RKO (cell line): ENCODE data around the gene TAF10.
A peak's percentile ranks its signal among the peaks of the same experiment; 100 is the strongest.

Experiments
- DNase-seq: peaks from one replicate; pipeline ENCODE4 v3.0.0-alpha.2; 2016; ENCODE audit warnings: low spot score

TAF10 gene

GRCh38 chr11:6623391-6624363, 11.7 kb upstream of the TAF10 start:
- no peak for DNase-seq

DNA sequence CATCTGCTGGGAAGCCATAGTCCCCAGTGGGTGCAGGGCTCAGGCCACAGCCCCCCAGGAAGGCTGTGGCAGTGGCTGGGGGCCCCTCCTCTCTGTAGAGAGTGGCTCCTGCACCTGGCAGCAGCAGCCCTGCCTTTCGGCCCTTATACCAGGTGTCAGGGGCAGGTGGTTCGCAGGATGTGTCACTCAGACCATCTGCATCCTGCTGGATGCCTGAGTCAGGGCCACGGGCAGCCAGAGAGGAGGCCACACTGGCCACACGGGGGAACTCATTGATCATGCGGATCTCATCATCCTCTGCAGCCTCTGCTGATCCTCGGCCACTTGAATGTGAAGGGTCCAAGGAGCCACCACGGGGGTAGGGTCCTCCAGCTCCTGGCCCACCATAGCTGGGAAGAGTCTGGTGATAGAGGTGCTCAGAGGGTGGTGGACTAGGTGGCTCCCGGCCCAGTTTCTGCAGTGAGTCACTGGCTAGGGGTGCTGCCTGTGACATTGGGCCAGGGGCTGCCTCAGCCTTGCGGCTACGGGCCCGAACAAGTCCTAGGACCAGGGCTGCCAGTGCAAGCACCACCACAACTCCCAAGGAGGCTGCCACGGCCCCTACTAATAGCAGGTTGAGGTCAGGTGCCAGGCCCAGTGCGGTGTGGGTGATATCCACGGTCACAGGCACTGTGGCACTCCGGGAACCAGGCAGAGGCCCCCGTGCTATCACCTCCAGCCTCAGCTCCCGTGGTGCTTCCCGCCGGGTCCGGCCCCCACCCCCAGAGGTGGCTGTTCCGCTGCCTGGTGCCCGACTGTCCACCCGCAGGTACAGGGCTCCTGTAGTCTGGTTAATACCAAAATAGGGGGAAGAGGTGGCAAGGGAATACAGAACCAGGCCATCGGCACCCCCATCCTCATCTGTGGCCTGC, 10.5 kb upstream of the TAF10 start:
- DNase-seq = peak; percentile 27

GRCh38 chr11:6621711-6622211, 9.7 kb upstream of the TAF10 start:
- DNase-seq = no peak

- DNase-seq = no peak
Measured at GRCh38 chr11:6620636-6621035, 8.6 kb upstream of the TAF10 start.

DNA sequence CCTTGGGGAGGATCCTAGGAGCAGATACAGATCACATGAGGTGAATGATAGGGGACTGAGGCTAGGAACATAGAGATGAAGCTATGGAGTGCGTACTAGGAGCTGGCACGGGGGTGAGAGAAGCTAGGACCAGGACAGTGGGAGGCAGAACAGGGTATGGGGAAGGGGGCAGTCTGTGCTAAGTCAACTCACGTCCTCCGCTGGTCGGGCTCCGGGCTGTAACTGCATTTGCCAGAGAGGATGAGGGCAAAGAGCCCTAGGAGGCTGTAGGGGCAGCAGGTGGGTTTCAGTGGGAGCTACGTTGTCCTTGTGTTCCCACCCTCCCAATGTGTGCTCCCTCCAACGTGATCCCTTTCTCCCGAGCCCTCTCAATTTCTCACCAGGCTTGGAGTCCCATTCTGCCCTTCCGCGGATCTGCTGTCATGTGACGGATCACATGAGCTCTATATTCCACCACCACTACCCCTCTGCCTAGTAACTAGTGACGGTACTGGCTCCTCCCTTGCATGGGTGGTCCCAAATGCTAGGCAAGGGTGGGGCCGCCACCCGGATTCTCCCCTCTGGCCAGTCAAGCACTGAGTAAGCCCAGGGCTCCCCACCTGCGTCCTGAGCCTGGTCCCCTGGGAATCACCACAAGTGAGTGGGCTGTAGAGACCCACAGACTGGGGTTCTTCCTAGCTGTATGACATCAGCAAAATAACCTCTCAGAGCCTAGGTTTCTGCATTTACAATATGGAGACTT, 7.2 kb upstream of the TAF10 start, which contains the start of gene TPP1:
Gene TPP1, minus strand, starts transcription at position 419 of the 742 bp plus-strand sequence. Its CDS starts 22 bp downstream, at position 397.
- peak; percentile 94 for DNase-seq

GRCh38 chr11:6618117-6619003, 6.3 kb upstream of the TAF10 start:
- DNase-seq = peak; percentile 85

DNA sequence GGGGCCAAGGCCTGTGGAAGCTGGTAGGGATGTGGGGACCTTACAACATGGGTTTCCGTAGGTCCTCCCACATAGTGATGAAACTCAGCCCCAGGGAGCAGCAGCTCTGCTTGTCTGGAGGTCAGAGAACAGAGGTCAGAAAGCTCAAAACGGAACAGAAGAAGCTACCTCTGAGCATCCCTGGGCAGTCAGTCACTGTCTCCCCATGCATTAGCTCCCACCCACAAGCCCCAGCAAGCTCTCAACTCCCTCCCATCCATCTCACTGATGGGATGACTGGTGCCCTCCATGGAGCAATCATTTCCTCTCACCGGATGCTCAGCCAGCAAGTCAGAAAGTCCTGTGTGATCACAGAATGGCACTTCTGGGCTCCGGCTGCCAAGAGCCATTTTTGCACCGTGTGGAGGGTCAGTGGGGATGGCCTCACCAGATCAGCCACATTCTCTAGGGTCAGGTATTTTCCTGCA, 5.3 kb upstream of the TAF10 start:
- peak; percentile 57 for DNase-seq

DNA sequence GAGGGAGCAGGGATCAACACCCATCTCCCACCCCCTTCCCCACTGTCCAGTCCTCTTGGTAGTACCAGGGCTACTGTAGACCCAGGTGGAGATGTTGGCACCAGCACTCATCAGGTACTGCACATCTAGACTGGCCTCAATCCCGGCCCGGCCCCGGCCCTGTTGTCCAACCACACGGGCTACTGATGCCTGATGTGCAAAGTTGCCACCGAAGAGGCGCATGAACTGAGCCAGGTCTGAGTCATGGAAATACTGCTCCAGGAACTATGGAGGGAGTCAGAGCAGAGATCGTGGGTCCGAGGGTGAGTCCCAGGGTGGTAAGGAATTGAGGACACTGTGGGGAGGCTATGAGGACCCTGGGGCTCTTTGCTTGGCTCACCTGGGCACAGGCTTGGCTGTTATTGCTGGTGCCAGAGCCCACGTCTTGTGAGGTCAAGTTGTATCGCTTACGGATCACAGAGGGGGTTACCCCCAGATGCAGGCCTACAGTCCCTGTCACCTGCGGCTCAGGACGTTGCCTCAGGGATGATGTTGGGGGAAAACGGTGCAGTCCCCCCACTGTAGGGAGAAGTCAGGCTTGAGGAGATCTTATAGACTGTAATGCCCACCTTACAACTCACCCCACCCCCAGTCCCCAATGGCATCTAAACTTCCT, 4.7 kb upstream of the TAF10 start:
- DNase-seq = no peak

DNA sequence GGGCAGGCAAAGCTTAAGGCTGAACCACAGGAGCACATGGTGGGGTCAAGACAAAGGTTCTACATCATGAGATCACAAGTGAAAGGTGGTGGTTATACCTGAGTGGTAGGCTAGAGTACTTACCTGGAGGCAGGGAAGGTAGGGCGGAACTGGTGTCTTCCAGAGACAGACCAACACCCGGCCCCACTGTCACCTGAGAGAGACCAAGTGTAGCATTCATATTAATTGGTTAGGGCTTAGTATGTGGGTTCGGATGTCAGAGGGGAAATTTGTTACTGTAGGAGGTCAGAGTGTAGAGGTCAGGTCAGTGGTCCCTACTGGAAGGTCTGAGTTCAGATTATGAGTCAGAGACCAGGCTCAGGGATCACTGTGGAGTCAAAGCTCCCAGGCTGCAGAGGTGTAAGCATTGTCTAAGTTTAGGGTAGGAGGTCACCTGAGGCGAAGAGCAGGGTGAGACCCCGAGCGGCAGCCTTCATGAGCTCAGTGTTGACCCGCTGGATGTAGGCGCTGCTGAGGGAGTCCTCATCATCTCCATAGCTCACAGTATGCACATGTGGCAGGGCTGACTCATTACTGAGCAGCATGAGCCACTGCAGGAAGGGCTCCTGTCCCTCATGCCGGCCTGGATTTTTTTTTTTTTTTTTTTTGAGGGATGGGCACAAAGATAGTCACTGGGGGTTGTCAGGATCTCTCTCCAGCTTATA, 4.0 kb upstream of the TAF10 start:
- peak; percentile 51 for DNase-seq

- DNase-seq = no peak
Measured at GRCh38 chr11:6615046-6615445, 3.0 kb upstream of the TAF10 start.

DNA sequence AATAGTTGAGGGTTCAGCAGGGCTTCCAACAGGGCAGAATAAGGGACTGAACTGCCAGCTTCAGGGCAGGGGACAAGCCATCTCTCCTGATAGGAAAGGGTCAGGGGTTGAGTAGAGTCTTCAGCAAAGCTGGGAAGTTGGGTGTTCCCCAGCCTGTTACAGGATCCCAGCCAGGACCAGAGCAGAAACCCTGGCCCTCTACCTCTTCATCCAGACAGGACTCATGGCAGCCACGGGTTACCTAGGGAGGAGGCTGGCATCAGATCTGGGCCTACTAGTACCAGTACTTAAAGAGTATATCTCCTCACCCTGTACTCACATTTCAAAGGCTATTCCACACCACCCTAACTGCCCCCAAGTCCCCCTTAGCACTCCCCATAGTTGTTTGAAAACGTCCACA, 2.4 kb upstream of the TAF10 start:
- DNase-seq = no peak

DNA sequence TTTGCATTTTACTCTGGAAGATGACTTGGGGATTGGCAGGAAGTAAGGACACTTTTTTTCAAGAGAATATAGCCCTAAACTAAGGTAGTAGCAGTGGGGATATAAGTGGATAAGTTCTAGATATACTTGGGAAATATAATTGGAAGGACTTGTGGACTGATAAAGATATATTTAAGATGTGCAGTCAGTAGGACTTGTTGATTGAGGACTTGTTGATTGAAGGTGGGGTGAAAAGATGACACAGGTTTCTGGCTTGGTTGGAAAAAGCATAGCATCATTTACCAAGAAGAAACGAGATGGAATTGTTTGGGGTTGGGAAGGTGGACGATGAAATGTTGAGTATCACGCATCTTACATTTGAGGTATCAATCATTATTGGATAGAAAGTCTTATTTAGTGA, 1.5 kb upstream of the TAF10 start:
- no peak for DNase-seq

DNA sequence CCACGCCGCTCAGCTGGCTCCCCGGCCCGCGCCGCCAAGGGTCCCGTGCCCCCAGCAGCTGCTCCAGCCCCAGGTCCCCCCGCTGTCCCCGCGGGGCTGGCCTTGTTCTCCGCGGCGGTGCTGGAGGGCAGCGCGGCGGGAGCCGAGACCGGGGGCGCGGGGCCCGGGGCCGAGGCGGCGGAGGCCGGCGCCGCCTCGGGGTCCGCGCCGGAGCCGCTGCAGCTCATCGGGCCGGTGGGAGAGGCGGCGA, 128 bp downstream of the TAF10 start:
- no peak for DNase-seq

- DNase-seq = peak; percentile 47
Measured at GRCh38 chr11:6611092-6611962, 689 bp downstream of the TAF10 start.

DNA sequence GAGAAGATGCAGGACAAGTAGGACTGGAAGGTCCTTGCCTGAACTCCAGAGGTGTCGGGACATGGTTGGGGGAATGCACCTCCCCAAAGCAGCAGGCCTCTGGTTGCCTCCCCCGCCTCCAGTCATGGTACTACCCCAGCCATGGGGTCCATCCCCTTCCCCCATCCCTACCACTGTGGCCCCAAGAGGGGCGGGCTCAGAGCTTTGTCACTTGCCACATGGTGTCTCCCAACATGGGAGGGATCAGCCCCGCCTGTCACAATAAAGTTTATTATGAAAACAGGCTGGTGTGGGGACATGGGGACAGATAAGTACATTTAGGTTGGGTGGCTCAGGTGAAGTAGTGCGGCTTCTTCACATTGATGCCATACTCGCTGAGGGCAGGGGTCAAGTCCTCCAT, 1.4 kb downstream of the TAF10 start:
- DNase-seq = no peak

DNA sequence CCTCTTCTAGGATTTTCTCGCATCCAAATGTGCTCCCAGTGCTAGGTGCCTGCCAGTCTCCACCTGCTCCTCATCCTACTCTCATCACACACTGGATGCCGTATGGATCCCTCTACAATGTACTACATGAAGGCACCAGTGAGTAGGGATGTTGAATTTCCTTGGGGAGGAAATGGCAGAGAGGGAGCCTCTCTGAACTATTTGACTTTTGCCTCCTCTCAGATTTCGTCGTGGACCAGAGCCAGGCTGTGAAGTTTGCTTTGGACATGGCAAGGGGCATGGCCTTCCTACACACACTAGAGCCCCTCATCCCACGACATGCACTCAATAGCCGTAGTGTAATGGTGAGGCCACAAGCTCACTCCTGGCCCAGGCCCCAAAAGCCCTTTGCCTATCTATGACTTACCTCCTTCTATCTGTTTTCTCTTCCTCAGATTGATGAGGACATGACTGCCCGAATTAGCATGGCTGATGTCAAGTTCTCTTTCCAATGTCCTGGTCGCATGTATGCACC, 2.5 kb downstream of the TAF10 start:
- DNase-seq = no peak

DNA sequence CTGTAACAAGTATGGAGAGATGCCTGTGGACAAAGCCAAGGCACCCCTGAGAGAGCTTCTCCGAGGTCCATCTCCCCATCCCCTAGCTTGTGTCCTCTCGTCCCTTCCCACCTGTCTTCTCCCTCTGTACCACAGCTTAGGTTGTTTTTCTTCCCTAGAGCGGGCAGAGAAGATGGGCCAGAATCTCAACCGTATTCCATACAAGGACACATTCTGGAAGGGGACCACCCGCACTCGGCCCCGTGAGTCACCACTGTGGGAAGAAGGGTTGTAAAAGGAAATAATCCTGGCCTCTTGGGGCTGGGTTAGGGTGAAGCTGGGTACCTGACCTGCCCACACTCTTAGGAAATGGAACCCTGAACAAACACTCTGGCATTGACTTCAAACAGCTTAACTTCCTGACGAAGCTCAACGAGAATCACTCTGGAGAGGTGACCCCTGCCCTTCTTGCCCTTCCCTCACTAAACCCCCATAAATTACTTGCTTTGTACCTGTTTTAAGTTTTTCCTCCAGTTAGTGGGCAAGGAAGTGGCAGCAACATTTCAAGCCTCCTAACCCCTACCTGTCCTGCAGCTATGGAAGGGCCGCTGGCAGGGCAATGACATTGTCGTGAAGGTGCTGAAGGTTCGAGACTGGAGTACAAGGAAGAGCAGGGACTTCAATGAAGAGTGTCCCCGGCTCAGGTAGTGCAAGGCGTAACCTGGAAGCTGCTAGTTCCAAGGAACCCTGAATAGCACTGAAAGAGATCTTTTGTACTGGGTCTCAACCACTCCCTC, 3.1 kb downstream of the TAF10 start:
- no peak for DNase-seq

- DNase-seq = no peak
Measured at GRCh38 chr11:6608011-6608410, 4.0 kb downstream of the TAF10 start.
